Activated T-helper 17 cell treated with anti-CD3 and anti-CD28 coated beads, Interleukin-2, amount 50 U/mL, for 72 hours (primary cell): Measurements from ENCODE around the gene CEP350. TPM values are rescaled to one million over a fixed set of nuclear protein-coding genes. Genes with fewer than 3 reads are reported as not detected.
"Not testable (repeated sequence)": the region's sequence is repeated elsewhere in the genome, so short reads cannot be mapped to it uniquely, and the experiment has no call there.

ENCODE experiments used
- ATAC-seq: fragments of 150-1000 bp; cut with Tn5 transposase; replicated peaks from 2 replicates; pipeline ENCODE4 v1.10.0; 2021; ENCODE audit warnings: mild to moderate bottlenecking, moderate library complexity
- H3K27ac Mint-ChIP-seq: one replicate; pipeline ENCODE4 v1.8.0; 2022; ENCODE audit warnings: mixed read lengths
- H3K27me3 Mint-ChIP-seq: one replicate; pipeline ENCODE4 v1.8.0; 2022; ENCODE audit warnings: mixed read lengths
- H3K36me3 Mint-ChIP-seq: one replicate; pipeline ENCODE4 v1.8.0; 2022; ENCODE audit warnings: low read depth, mild to moderate bottlenecking, mixed read lengths
- H3K4me1 Mint-ChIP-seq: one replicate; pipeline ENCODE4 v1.8.0; 2022; ENCODE audit warnings: mixed read lengths
- H3K4me3 Mint-ChIP-seq: one replicate; pipeline ENCODE4 v1.8.0; 2022; ENCODE audit warnings: mild to moderate bottlenecking, mixed read lengths
- H3K9me3 Mint-ChIP-seq: one replicate; pipeline ENCODE4 v1.8.0; 2022; ENCODE audit warnings: mixed read lengths
- total RNA-seq, 2 donors: library from RNA; stranded (reverse); gene quantifications; one replicate each; pipeline ENCODE4 v1.2.3, GENCODE V29; 2022

Gene CEP350
- total RNA-seq, 2 donors from 2014 or later: 52.6 to 61.6 TPM

DNA sequence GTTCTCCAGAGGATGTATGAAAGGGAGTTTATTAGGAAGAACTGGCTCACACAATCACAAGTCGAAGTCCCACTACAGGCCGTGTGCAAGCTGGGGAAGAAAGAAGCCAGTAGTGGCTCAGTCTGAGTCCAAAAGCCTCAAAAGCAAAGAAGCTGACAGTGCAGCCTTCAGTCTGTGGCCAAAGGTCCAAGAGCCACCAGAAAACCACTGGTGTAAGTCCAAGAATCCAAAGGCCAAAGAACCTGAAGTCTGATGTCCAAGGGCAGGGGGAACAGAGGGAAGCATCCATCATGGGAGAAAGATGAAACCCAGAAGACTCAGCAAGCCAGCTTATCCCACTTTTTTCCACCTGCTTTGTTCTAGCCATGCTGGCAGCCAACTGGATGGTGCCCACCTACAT is 21.4 kb upstream of the CEP350 start:
- Mint-ChIP-seq H3K27me3 (peaks cover 10% of the 10 kb centered on the region), H3K36me3 (no peaks in the 10 kb centered on the region), H3K4me3 (no peak overlapping the region), H3K4me1 (no peaks in the 10 kb centered on the region), H3K9me3 (no peaks in the 10 kb centered on the region), H3K27ac (no peak overlapping the region)
- no peak for ATAC-seq

DNA sequence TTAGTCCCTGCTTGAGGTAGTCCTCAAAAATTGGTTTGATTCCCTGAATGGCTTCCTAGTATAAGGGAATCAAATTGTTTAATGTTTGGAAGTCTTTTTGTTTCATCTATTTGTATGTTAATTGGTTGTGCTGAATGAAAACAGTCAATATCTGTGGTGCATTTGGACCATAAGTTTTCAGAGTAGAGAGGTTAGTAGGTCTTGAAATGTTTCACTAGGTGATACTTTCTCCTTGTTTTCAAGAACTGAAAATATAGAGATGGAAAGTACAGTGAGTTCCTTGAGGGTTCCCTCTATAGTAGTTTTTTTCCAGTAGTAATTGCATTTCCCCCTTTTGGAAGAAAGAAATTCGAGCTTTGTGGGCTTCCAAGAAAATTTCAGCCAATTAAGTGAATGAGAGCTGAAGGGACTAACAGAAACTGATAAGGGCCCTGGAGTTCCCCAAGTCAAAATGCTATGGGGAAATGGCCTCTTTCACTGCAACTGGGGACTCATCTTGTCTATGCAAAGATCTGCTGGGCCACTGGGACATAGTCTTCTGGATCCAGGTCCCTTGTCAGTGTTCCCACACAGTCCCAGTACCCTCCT is 18.6 kb upstream of the CEP350 start:
- H3K4me3 Mint-ChIP-seq: no peak overlapping the region
- H3K27ac Mint-ChIP-seq: no peak overlapping the region
- no peak for ATAC-seq
- no peaks in the 10 kb centered on the region for H3K4me1 Mint-ChIP-seq
- H3K27me3 Mint-ChIP-seq: peaks cover 13% of the 10 kb centered on the region
- H3K36me3 Mint-ChIP-seq: no peaks in the 10 kb centered on the region
- H3K9me3 Mint-ChIP-seq: no peaks in the 10 kb centered on the region

DNA sequence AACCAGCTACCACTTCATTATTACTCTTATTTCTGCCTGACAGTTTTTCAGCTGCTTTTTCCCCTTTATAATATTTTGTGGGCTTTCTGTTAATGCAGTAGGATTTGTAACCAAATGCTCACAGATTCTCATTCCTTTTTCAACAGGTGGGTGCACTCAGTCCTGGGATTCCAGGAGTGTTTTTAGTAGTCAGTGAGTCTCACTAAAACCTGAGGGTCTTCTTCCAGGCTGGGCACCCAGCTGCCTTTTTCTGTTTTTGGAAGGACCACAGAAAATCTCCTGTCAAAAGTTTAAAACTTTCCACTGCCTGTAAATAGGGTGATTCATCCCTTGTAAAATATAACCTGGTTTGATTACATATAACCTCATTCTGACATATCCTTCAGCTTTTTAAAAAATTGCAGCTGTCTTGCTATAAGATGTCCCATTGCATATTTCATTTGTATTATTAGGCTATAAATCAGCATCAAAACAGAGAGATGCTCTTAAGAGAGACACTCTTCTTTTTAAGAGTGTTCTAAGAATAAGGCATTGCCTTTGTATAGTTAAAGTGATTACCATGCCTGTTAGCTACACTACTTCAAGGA is 16.8 kb upstream of the CEP350 start:
- H3K9me3 Mint-ChIP-seq: no peaks in the 10 kb centered on the region
- no peak overlapping the region for H3K4me3 Mint-ChIP-seq
- H3K36me3 Mint-ChIP-seq: no peaks in the 10 kb centered on the region
- no peak for ATAC-seq
- no peak overlapping the region for H3K27ac Mint-ChIP-seq
- no peaks in the 10 kb centered on the region for H3K4me1 Mint-ChIP-seq
- H3K27me3 Mint-ChIP-seq: peaks cover 13% of the 10 kb centered on the region

- peaks cover 13% of the 10 kb centered on the region for H3K27me3 Mint-ChIP-seq
- no peaks in the 10 kb centered on the region for H3K4me1 Mint-ChIP-seq
- no peak overlapping the region for H3K27ac Mint-ChIP-seq
- H3K4me3 Mint-ChIP-seq: no peak overlapping the region
- H3K36me3 Mint-ChIP-seq: no peaks in the 10 kb centered on the region
- no peak for ATAC-seq
- no peaks in the 10 kb centered on the region for H3K9me3 Mint-ChIP-seq
Measured at GRCh38 chr1:179938752-179939151, 15.9 kb upstream of the CEP350 start.

DNA sequence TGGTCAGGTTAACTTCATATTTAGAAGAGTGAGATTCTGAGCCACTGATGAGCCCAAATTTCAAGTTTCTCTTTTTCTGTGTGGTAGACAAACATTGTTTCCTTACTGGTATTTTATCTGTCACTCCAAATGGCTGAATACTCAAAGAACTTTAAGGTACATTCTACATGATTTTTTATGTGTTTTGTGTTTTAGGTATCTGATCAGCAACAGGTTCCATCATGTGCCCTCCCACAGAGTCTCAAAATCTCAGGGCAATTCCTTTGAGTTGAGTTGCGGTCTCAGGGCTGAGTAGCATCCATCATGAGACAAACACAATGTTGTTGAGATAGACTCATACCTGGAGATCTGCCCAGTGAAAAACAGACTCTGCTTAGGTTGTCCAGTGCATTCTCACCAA is 14.7 kb upstream of the CEP350 start:
- H3K9me3 Mint-ChIP-seq: no peaks in the 10 kb centered on the region
- no peaks in the 10 kb centered on the region for H3K4me1 Mint-ChIP-seq
- no peak overlapping the region for H3K4me3 Mint-ChIP-seq
- no peak overlapping the region for H3K27ac Mint-ChIP-seq
- peaks cover 8% of the 10 kb centered on the region for H3K27me3 Mint-ChIP-seq
- H3K36me3 Mint-ChIP-seq: no peaks in the 10 kb centered on the region
- ATAC-seq: no peak

DNA sequence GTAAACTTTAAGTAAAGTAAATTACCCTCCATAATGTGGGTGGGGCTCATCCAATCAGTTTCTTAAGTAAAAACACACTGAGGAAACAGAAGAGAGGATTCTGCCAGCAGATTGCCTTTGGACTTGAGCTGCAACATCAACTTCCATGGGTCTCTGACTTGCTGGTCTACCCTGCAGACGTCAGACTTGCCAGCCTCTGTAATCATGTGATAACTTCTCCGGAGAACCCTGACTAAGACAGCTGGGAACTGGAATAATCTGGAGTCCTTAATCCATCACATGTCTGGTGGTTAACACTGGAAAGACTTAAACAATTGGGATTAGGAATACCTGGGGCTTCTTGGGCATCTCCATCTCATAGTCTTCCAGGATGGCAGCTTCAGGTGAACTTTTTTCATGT is 13.2 kb upstream of the CEP350 start:
- no peaks in the 10 kb centered on the region for H3K4me1 Mint-ChIP-seq
- no peak for ATAC-seq
- H3K9me3 Mint-ChIP-seq: no peaks in the 10 kb centered on the region
- no peak overlapping the region for H3K27ac Mint-ChIP-seq
- no peak overlapping the region for H3K4me3 Mint-ChIP-seq
- H3K36me3 Mint-ChIP-seq: no peaks in the 10 kb centered on the region
- H3K27me3 Mint-ChIP-seq: peaks cover 7% of the 10 kb centered on the region

DNA sequence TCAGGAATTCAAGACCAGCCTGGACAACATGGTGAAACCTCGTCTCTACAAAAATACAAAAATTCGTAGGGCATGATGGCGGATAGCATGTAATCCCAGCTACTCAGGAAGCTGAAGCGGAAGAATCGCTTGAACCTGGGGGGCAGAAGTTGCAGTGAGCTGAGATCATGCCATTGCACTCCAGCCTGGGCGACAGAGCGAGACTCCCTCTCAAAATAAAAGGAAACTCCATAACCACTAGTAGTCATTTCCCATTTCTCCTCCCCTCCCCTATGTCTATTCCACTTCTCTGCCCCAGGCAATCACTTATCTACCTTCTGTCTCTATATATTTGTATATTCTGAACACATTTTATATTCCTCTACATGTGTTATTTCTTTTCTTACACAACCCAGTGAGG is 4.0 kb upstream of the CEP350 start:
- H3K4me3 Mint-ChIP-seq: no peak overlapping the region
- peaks cover 12% of the 10 kb centered on the region for H3K4me1 Mint-ChIP-seq
- H3K27ac Mint-ChIP-seq: no peak overlapping the region
- ATAC-seq: no peak
- H3K9me3 Mint-ChIP-seq: no peaks in the 10 kb centered on the region
- no peaks in the 10 kb centered on the region for H3K27me3 Mint-ChIP-seq
- no peaks in the 10 kb centered on the region for H3K36me3 Mint-ChIP-seq

DNA sequence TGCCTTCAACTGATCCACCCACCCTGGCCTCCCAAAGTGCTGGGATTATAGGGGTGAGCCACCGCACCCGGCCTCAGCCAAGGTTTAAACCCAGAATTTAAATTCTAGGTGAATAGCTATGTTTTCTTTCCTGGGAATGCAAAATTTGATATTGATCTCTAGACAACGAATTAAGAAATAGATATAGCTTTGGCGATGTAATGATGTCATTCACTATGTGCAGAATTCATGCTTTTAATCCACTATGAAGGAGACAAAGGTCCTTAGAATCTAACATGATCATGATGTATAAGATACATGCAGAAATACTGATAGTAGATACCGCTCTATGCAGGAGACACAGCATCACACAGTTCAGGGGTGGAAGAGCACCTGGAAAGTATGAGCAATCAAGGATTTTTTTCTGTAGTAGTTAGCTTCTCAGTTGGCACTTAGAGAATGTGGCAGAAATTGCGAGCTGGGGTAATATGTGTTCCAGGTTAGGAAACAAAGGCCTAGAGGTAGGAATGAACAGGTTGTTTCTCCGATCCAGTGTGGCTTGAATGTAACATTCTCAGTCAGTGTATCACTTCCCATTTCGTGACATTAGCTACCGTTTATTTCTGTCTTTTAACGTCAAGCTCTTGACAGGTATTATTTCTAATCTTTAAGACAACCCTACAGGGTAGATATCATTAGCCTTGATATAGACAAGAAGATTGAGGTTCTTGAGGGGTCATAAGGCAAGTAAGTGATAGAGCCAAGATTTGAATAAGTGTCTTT is 3.0 kb upstream of the CEP350 start:
- no peaks in the 10 kb centered on the region for H3K9me3 Mint-ChIP-seq
- H3K27ac Mint-ChIP-seq: peak overlapping the region; percentile 89
- no peak for ATAC-seq
- peak overlapping the region; percentile 88 for H3K4me3 Mint-ChIP-seq
- no peaks in the 10 kb centered on the region for H3K27me3 Mint-ChIP-seq
- no peaks in the 10 kb centered on the region for H3K36me3 Mint-ChIP-seq
- H3K4me1 Mint-ChIP-seq: peaks cover 18% of the 10 kb centered on the region

DNA sequence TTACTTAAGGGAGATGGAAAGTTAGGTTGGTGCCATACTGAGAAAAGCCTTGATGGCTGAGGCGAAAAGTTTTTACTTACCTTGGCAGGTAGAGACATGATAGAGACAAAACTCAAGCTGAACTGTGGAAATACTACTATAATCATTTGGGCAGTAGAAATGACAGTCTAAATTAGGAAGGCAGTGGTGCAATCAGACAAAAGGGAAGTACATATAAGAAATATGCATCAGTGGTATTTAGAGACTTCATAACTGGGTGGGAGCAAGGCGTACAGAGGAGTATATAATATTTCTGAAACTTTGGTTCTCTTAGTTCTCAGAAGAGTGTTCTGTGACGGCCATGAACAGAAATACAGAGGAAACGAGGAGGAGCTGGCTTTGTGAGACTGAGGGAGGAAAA is 2.4 kb upstream of the CEP350 start:
- H3K36me3 Mint-ChIP-seq: no peaks in the 10 kb centered on the region
- peaks cover 21% of the 10 kb centered on the region for H3K4me1 Mint-ChIP-seq
- no peaks in the 10 kb centered on the region for H3K27me3 Mint-ChIP-seq
- no peak for ATAC-seq
- H3K27ac Mint-ChIP-seq: peak overlapping the region; percentile 89
- H3K4me3 Mint-ChIP-seq: peak overlapping the region; percentile 88
- H3K9me3 Mint-ChIP-seq: no peaks in the 10 kb centered on the region

DNA sequence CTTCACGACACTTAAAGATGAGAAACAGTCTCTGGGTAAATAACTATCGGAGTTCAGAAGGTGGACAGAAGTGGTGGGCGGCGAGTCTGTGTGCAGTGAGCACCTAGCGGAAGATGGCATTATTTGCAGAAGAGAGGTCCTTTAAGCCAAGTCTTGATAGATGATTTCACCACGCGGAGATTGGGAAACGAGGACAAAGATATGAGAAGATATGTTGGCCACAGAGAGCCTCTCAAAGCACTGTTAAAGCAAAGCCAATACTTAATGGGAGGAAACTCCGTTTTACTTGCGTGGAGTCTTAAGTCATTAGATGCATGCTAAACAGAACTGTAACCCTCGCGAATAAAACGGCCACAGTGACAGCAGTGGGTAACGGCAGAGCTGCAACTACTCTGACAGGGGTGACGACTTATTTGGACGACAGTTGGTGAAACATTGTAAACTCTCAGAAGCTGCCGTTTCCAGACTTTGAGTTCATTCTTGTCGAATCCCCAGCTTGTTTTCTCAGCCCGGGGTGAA is 577 bp upstream of the CEP350 start:
- Mint-ChIP-seq H3K36me3 (no peaks in the 10 kb centered on the region), H3K4me3 (peak overlapping the region; percentile 88), H3K9me3 (no peaks in the 10 kb centered on the region), H3K27ac (peak overlapping the region; percentile 89), H3K4me1 (peaks cover 24% of the 10 kb centered on the region), H3K27me3 (no peaks in the 10 kb centered on the region)
- ATAC-seq: peak; percentile 38

- peak overlapping the region; percentile 88 for H3K4me3 Mint-ChIP-seq
- H3K27me3 Mint-ChIP-seq: no peaks in the 10 kb centered on the region
- ATAC-seq: peak; percentile 1
- no peaks in the 10 kb centered on the region for H3K9me3 Mint-ChIP-seq
- H3K36me3 Mint-ChIP-seq: no peaks in the 10 kb centered on the region
- peaks cover 24% of the 10 kb centered on the region for H3K4me1 Mint-ChIP-seq
- peak overlapping the region; percentile 89 for H3K27ac Mint-ChIP-seq
Measured at GRCh38 chr1:179955287-179955680, 674 bp downstream of the CEP350 start.

GRCh38 chr1:179955731-179956130 is 1.1 kb downstream of the CEP350 start:
- H3K27ac Mint-ChIP-seq: peak overlapping the region; percentile 89
- H3K27me3 Mint-ChIP-seq: no peaks in the 10 kb centered on the region
- H3K4me1 Mint-ChIP-seq: peaks cover 24% of the 10 kb centered on the region
- H3K36me3 Mint-ChIP-seq: no peaks in the 10 kb centered on the region
- ATAC-seq: no peak
- no peaks in the 10 kb centered on the region for H3K9me3 Mint-ChIP-seq
- H3K4me3 Mint-ChIP-seq: peak overlapping the region; percentile 88

DNA sequence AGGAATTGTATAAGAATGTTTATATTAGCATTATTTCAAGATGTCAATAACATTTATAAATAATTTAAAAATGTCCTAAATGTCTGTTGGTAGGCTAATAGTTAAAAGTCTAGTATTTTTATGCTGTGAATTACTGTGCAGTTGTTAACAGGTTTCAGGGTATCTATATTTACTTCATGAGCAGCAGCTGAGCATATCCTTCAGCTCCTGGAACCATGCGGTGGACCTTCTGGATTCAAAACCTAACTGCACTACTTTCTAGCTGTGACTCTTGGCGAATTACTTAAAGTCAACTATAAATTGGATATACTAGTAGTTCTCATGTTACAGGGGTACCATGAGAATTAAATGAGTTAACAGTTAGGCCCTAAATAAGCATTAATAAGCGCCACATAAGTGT is 3.7 kb downstream of the CEP350 start:
- Mint-ChIP-seq H3K9me3 (no peaks in the 10 kb centered on the region), H3K4me3 (no peak overlapping the region), H3K4me1 (peaks cover 25% of the 10 kb centered on the region), H3K27me3 (no peaks in the 10 kb centered on the region), H3K27ac (no peak overlapping the region), H3K36me3 (peaks cover 20% of the 10 kb centered on the region)
- ATAC-seq: no peak

DNA sequence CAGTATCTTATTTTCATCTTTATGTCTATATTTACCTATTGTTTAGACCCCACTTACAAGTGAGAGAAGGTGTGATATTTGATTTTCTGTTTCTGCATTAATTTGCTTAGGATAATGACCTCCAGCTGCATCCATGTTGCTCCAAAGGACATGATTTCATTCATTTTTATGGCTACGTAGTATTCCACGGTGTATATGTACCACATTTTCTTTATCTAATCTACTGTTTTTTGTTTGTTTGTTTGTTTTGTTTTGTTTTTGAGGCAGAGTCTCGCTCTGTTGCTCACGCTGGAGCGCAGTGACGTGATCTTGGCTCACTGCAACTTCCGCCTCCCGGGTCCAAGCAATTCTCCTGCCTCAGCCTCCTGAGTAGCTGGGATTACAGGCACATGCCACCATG is 7.6 kb downstream of the CEP350 start:
- H3K4me1 Mint-ChIP-seq: peaks cover 37% of the 10 kb centered on the region
- H3K4me3 Mint-ChIP-seq: not testable (repeated sequence)

GRCh38 chr1:179966551-179966950 is 11.9 kb downstream of the CEP350 start:
- Mint-ChIP-seq H3K27me3 (no peaks in the 10 kb centered on the region), H3K4me1 (peaks cover 46% of the 10 kb centered on the region), H3K36me3 (peaks cover 25% of the 10 kb centered on the region), H3K27ac (no peak overlapping the region), H3K4me3 (no peak overlapping the region), H3K9me3 (no peaks in the 10 kb centered on the region)
- no peak for ATAC-seq

More for the DNA sequence above, 7.6 kb downstream of the CEP350 start:
- not testable (repeated sequence) for H3K27me3 Mint-ChIP-seq, H3K9me3 Mint-ChIP-seq, ATAC-seq, H3K27ac Mint-ChIP-seq
- H3K36me3 Mint-ChIP-seq: peaks cover 20% of the 10 kb centered on the region
